ENCODE results near the gene TMEM88. TPM values are rescaled to one million over a fixed set of nuclear protein-coding genes. Genes with fewer than 3 reads are reported as not detected.

The TMEM88 gene
- total RNA-seq, 5 donors from 2014 or later (not counting 1 experiment from before 2014, with no cell fraction given): 5.8 to 27.1 (median 8.4) TPM

- Mint-ChIP-seq H3K9me3 (no peaks in the 10 kb centered on the region), H3K27ac (no peak overlapping the region), H3K36me3 (peaks cover 8% of the 10 kb centered on the region), H3K4me3 (peak overlapping the region in 1 of 3 donors; percentile 33), H3K4me1 (peaks cover 16 to 23% (median 21%) of the 10 kb centered on the region in 3 donors), H3K27me3 (no peaks in the 10 kb centered on the region)
- H3K9me3 ChIP-seq: no peaks in the 10 kb centered on the region
- ATAC-seq (replicated peaks in 1 of 4) (no peak), DNase-seq (peak in 1 of 35 experiments; percentile 31)
- H3K4me1 ChIP-seq (ENCODE audit: control insufficient read depth in 1 of 2, extremely low read depth in 1 of 2, insufficient read depth in 2 of 2, low read length in 2 of 2): peaks cover 15 to 48% of the 10 kb centered on the region in 2 experiments
- peaks cover 5 to 30% of the 10 kb centered on the region in 2 donors for H3K36me3 ChIP-seq (ENCODE audit: control insufficient read depth in 2 of 2, extremely low read depth in 1 of 2, insufficient read depth in 1 of 2, low read length in 1 of 2)
- ChIA-PET CTCF (interaction anchor here (0.6 to 0.7 kb wide), 2 partner anchors 32 to 212 kb away, joined by 3 to 8 read pairs; no protein-coding TSS in a partner anchor), POLR2A (interaction anchor here in 1 of 2 donors (0.6 kb wide), 1 partner anchor 52 kb away, joined by 3 read pairs; no protein-coding TSS in a partner anchor)
- no peak overlapping the region for H3K4me3 ChIP-seq (ENCODE audit: control insufficient read depth in 1 of 2, extremely low read depth in 1 of 2, low read length in 1 of 2)
- H3K27me3 ChIP-seq (replicated peaks in 1 of 2; ENCODE audit: control insufficient read depth in 2 of 2, extremely low read depth in 1 of 2, insufficient read depth in 2 of 2, low read length in 1 of 2): no peaks in the 10 kb centered on the region
- no peak overlapping the region for H3K27ac ChIP-seq (ENCODE audit: low read length)
- 87% methylated on average over 15 of the region's 21 CpGs for WGBS (ENCODE audit: insufficient coverage)
Observed at GRCh38 chr17:7853691-7854038, 1.2 kb upstream of the TMEM88 start.

GRCh38 chr17:7854078-7854777, 638 bp upstream of the TMEM88 start:
- ChIA-PET POLR2A (no interaction called here), CTCF (no interaction called here)
- no peaks in the 10 kb centered on the region for H3K27me3 Mint-ChIP-seq
- H3K27ac ChIP-seq (ENCODE audit: low read length): no peak overlapping the region
- ATAC-seq (replicated peaks in 1 of 4) (no peak), DNase-seq (peak in 1 of 35 experiments; percentile 10)
- peaks cover 3 to 26% of the 10 kb centered on the region in 2 donors for H3K36me3 ChIP-seq (ENCODE audit: control insufficient read depth in 2 of 2, extremely low read depth in 1 of 2, insufficient read depth in 1 of 2, low read length in 1 of 2)
- no peaks in the 10 kb centered on the region for H3K27me3 ChIP-seq (replicated peaks in 1 of 2; ENCODE audit: control insufficient read depth in 2 of 2, extremely low read depth in 1 of 2, insufficient read depth in 2 of 2, low read length in 1 of 2)
- H3K4me3 Mint-ChIP-seq: peak overlapping the region in 1 of 3 donors; percentile 33
- peaks cover 16 to 23% (median 21%) of the 10 kb centered on the region in 3 donors for H3K4me1 Mint-ChIP-seq
- H3K27ac Mint-ChIP-seq: no peak overlapping the region
- 87% methylated on average over 3 of the region's 31 CpGs for WGBS (ENCODE audit: insufficient coverage)
- no peaks in the 10 kb centered on the region for H3K9me3 Mint-ChIP-seq
- H3K4me1 ChIP-seq (ENCODE audit: control insufficient read depth in 1 of 2, extremely low read depth in 1 of 2, insufficient read depth in 2 of 2, low read length in 2 of 2): peaks cover 15 to 53% of the 10 kb centered on the region in 2 experiments
- no peak overlapping the region for H3K4me3 ChIP-seq (ENCODE audit: control insufficient read depth in 1 of 2, extremely low read depth in 1 of 2, low read length in 1 of 2)
- H3K36me3 Mint-ChIP-seq: peaks cover 8% of the 10 kb centered on the region
- H3K9me3 ChIP-seq: no peaks in the 10 kb centered on the region

- CTCF ChIA-PET: no interaction called here
- H3K4me3 Mint-ChIP-seq: peak overlapping the region in 1 of 3 donors; percentile 13
- H3K9me3 Mint-ChIP-seq: no peaks in the 10 kb centered on the region
- peaks cover 3 to 18% of the 10 kb centered on the region in 2 donors for H3K36me3 ChIP-seq (ENCODE audit: control insufficient read depth in 2 of 2, extremely low read depth in 1 of 2, insufficient read depth in 1 of 2, low read length in 1 of 2)
- no peak for ATAC-seq (replicated peaks in 1 of 4)
- H3K27ac ChIP-seq (ENCODE audit: low read length): no peak overlapping the region
- POLR2A ChIA-PET: interaction anchor here (0.6 to 1.9 kb wide), 3 partner anchors 11 to 43 kb away, joined by 6 to 13 read pairs (median 11); no protein-coding TSS in a partner anchor
- H3K4me1 Mint-ChIP-seq: peaks cover 15 to 22% (median 19%) of the 10 kb centered on the region in 3 donors
- H3K4me3 ChIP-seq (ENCODE audit: control insufficient read depth in 1 of 2, extremely low read depth in 1 of 2, low read length in 1 of 2): no peak overlapping the region
- H3K27me3 ChIP-seq (replicated peaks in 1 of 2; ENCODE audit: control insufficient read depth in 2 of 2, extremely low read depth in 1 of 2, insufficient read depth in 2 of 2, low read length in 1 of 2): no peaks in the 10 kb centered on the region
- H3K27ac Mint-ChIP-seq: peak overlapping the region in 1 of 2 donors; percentile 48
- no peak for DNase-seq
- peaks cover 7% of the 10 kb centered on the region for H3K36me3 Mint-ChIP-seq
- H3K4me1 ChIP-seq (ENCODE audit: control insufficient read depth in 1 of 2, extremely low read depth in 1 of 2, insufficient read depth in 2 of 2, low read length in 2 of 2): peaks cover 15 to 53% of the 10 kb centered on the region in 2 experiments
- H3K9me3 ChIP-seq: no peaks in the 10 kb centered on the region
- 53% methylated on average over 12 of the region's 15 CpGs for WGBS (ENCODE audit: insufficient coverage)
- H3K27me3 Mint-ChIP-seq: no peaks in the 10 kb centered on the region
Observed at GRCh38 chr17:7855660-7856010, 769 bp downstream of the TMEM88 start.

GRCh38 chr17:7856011-7856810, 1.3 kb downstream of the TMEM88 start:
- ChIA-PET CTCF (interaction anchor here in 1 of 2 donors (1.0 to 1.5 kb wide), 6 partner anchors 11 to 169 kb away, joined by 3 to 9 read pairs (median 7); partner anchors contain the start of genes KDM6B, RNF227, TP53 and WRAP53), POLR2A (interaction anchor here (0.6 to 1.9 kb wide), 4 partner anchors 11 to 42 kb away, joined by 6 to 13 read pairs (median 10); no protein-coding TSS in a partner anchor)
- no peak for ATAC-seq (replicated peaks in 1 of 4)
- Mint-ChIP-seq H3K36me3 (peaks cover 7% of the 10 kb centered on the region), H3K4me1 (peaks cover 9 to 17% (median 13%) of the 10 kb centered on the region in 3 donors), H3K27me3 (no peaks in the 10 kb centered on the region), H3K27ac (no peak overlapping the region), H3K4me3 (no peak overlapping the region), H3K9me3 (no peaks in the 10 kb centered on the region)
- Histone ChIP-seq H3K4me1 (ENCODE audit: control insufficient read depth in 1 of 2, extremely low read depth in 1 of 2, insufficient read depth in 2 of 2, low read length in 2 of 2) (peaks cover 14 to 48% of the 10 kb centered on the region in 2 experiments), H3K36me3 (ENCODE audit: control insufficient read depth in 2 of 2, extremely low read depth in 1 of 2, insufficient read depth in 1 of 2, low read length in 1 of 2) (peaks cover 3 to 21% of the 10 kb centered on the region in 2 donors), H3K4me3 (ENCODE audit: control insufficient read depth in 1 of 2, extremely low read depth in 1 of 2, low read length in 1 of 2) (peak overlapping the region; percentile 72 to 83), H3K27me3 (replicated peaks in 1 of 2; ENCODE audit: control insufficient read depth in 2 of 2, extremely low read depth in 1 of 2, insufficient read depth in 2 of 2, low read length in 1 of 2) (no peaks in the 10 kb centered on the region), H3K27ac (ENCODE audit: low read length) (peak overlapping the region; percentile 89), H3K9me3 (no peaks in the 10 kb centered on the region)
- DNase-seq: peak in 9 of 35 experiments; percentile 16 to 48 (median 31)
- 11% methylated on average over 24 of the region's 29 CpGs for WGBS (ENCODE audit: insufficient coverage)

- Mint-ChIP-seq H3K27me3 (no peaks in the 10 kb centered on the region), H3K36me3 (peaks cover 7% of the 10 kb centered on the region), H3K4me3 (no peak within 1 kb of the TSS), H3K4me1 (peaks cover under 1 to 8% (median 5%) of the 10 kb centered on the region in 3 donors), H3K27ac (no peak within 1 kb of the TSS), H3K9me3 (no peaks in the 10 kb centered on the region)
- Histone ChIP-seq H3K4me1 (ENCODE audit: control insufficient read depth in 1 of 2, extremely low read depth in 1 of 2, insufficient read depth in 2 of 2, low read length in 2 of 2) (peaks cover 12 to 40% of the 10 kb centered on the region in 2 experiments), H3K27ac (ENCODE audit: low read length) (peak within 1 kb of the TSS; percentile 89), H3K36me3 (ENCODE audit: control insufficient read depth in 2 of 2, extremely low read depth in 1 of 2, insufficient read depth in 1 of 2, low read length in 1 of 2) (peaks cover 3 to 21% of the 10 kb centered on the region in 2 donors), H3K4me3 (ENCODE audit: control insufficient read depth in 1 of 2, extremely low read depth in 1 of 2, low read length in 1 of 2) (peak within 1 kb of the TSS; percentile 72 to 83), H3K9me3 (no peaks in the 10 kb centered on the region), H3K27me3 (replicated peaks in 1 of 2; ENCODE audit: control insufficient read depth in 2 of 2, extremely low read depth in 1 of 2, insufficient read depth in 2 of 2, low read length in 1 of 2) (no peaks in the 10 kb centered on the region)
- ATAC-seq (replicated peaks in 1 of 4) (peak; percentile 83 to 90 (median 88)), DNase-seq (peak; percentile 88 to 98 (median 95))
- ChIA-PET CTCF (interaction anchor here (0.5 to 1.5 kb wide), 17 partner anchors 11 to 503 kb away, joined by 3 to 9 read pairs (median 4); partner anchors contain the start of genes KDM6B (in 1 of the 2), RNF227 (in 1 of the 2), TP53 (in 1 of the 2) and WRAP53 (in 1 of the 2)), POLR2A (interaction anchor here in 1 of 2 donors (0.5 to 1.9 kb wide), 7 partner anchors 12 to 148 kb away, joined by 3 to 11 read pairs (median 3); no protein-coding TSS in a partner anchor)
- under 1% methylated on average over 64 of the region's 64 CpGs for WGBS (ENCODE audit: insufficient coverage)
Observed at GRCh38 chr17:7856811-7857712, 2.2 kb downstream of the TMEM88 start, which contains the start of gene NAA38. Gene NAA38 (minus strand): TSS chr17:7857559. CDS start chr17:7857463, 96 bp downstream.

Data from T-cell (primary cell).